Head of caudate nucleus (tissue), 42 donors: ENCODE results near the gene GNAT1.

Source experiments
- DNase-seq, 42 donors: peaks; one replicate each; pipeline versions ENCODE4 v3.0.0 to v3.0.0-alpha.2; 2020 to 2021; ENCODE audit warnings: mixed read lengths in 7 of 42
- intact Hi-C: fragments of 100-400 bp; cut with DNase I; formaldehyde crosslinking; loops from one replicate; pipeline ENCODE4 v1.15.0; 2022

Gene GNAT1

DNA sequence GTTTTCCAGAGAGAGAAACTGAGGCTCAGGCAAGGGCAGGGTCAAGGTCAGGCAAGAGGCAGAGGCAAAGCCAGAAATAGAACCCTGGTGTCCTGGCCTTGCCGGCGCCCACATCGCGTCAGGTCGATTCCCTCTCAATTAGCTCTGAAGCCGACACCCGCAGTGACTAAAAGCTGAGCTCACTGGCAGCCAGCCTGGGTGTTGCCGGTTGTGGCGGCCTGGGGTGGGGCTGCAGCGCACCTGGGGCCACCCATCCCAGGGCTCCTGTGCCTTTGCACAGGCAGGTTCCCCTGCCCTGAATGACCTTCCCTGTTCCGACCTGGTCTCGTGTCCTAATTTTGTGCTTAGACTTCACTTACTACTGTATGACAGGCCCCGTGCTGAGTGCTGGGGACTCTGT, 30.1 kb upstream of the GNAT1 start:
- intact Hi-C loops: no loop called here
- no peak for DNase-seq

- intact Hi-C loops: no loop called here
- DNase-seq: no peak
These were observed 29.2 kb upstream of the GNAT1 start for GRCh38 chr3:50162034-50162883.

DNA sequence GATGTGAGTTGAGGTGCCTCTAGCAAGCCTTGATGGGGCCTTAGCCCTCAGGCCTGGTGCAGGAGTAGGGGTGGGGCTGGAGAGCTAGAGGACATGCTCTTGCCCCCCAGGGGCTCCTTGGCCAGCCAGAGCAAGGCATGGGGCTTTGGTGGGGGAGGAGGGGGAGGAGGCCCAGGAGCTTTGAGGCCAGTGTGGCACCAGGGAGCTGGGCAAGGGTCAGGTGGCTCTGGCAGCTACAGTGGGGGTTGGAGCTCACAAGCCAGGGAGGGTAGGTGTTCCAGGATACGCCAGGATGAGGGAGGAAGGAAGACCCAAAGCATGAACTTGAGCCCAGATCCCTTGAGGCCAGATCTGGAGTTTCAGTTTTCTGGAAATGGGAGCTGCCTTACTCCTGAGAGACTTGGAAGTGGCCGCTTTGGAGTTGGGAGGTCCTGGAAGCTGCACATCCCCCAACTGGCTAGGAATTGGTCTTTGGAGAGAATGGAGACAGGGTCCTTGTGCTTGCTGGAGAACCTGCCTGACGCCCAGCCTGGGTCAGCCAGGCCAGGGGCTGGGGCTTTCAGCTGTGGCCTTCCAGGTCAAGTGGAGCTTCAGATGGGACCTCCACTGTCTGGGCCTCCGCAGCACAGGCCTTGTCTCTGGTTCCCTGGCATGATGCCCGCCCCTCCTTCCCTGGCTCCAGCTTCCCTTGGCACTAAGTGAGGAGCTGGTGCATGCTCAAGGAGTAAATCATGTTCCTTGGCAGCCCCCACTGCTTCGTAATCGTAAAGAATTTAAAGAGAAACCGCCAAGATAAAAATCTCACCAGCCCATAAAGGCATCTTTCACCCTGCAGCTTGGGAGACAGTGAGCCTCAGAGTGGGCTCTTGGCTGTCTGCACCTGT, 27.6 kb upstream of the GNAT1 start:
- intact Hi-C loops: no loop called here
- peak in 30 of 42 donors; percentile 10 to 74 (median 42) for DNase-seq

DNA sequence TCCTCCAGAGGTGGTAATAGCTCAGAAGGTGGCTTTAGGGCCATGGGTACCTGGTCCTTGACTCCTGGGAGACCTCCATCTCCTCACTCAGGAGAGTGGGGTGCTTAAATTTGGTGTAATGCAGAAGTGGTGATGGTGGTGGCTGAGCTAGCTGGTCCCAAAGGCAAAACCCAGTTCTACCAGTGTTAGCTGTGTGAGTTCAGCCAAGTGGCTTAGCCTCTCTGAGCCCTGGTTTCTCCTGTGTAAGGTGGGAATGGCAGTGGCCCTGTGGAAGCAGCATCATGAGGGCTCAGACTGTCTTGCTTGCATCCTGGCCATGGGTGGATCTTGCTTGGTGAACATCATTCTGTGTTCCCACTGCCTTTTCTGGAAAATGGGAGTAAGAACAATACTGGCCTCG, 26.9 kb upstream of the GNAT1 start:
- no peak for DNase-seq
- intact Hi-C loops: no loop called here

GRCh38 chr3:50164984-50165909, 26.2 kb upstream of the GNAT1 start:
- peak in 33 of 42 donors; percentile 12 to 74 (median 46) for DNase-seq
- intact Hi-C loops: no loop called here

DNA sequence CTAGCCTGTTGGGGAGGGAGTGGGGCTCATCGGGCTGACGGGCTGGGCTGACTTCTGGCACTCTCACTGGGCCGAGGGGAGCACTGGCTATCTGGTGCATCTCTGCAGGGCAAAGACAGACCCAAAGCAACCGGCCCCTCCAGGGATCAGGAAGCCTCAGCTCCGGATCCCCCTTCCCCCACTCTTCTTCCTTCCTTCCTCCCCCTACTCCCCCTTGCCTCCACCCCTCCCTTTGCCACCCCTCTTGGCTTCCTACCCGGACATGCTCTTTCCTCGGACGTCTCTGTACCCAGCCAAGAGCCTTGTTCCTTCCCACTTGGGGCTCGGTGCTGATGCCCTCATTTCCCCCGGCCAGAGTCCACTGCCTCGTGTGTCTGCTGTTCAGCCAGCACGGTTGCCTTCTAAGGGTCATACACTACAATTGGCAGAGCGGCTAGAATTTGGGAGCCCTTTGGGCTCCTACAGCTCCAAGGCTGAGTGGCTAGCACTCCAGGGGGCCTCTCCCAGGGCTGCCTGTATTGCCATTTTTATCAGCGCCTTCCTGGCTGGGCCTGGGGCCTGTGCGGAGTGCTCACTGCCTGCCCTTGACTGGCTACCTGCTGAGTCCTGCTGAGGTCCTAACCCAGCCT, 25.4 kb upstream of the GNAT1 start:
- intact Hi-C loops: no loop called here
- DNase-seq: peak in 15 of 42 donors; percentile 13 to 57 (median 40)

DNA sequence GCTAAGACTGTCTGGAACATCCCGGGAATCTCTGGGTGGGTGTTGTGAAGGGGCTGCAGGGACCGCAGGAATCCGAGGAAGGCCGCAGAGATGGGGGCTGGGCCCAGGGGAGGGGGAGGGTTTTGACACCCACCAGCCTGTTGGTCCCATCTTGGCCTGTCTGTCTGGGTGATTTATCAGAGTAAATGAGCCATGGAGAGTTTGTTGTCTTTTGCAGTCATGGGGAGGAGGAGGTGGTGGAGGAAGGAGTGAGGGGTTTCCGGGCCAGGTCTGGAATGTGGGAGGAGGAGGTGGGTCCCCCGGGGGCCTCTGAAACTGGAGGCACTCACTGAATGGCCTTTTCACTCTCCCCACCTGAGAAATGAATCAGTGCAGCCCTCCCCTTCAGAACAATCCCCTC, 24.8 kb upstream of the GNAT1 start:
- DNase-seq: no peak
- intact Hi-C loops: no loop called here

DNA sequence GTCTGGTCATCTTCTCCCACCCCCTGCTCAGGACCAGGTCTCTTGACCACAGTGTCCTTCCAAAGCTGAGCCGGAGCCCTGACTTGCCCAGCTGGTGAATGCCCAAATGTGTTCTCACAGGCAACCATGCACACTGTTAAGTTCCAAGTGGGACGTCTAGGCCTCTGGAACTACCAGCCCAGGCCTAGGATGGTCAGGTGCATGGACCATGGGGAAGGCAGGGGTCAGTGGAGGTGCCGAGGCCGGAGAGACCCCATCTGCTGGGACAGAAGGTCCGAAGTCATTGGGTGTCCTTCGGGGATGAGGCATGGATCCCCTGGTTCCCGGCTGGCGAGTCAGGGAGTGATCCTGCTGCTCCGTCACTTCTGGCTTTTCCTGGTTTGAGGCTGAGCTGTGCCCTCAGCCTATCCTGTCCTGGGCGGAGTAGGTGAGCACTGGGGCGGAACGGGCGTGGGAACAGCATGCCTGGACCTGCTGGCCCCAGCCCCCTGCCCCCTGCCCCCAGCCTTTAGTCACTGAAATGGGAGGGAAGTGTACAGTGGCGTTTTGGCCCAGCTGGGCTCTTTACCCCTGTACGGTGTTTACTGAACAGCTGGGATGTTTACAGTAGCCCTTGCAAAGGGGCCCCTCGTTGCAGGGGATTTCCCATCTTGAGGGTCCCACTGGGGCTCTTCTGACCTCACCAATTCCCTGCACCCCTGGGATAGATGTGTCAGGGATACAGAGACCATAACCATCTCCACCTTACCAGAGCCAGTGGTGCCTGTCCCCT, 24.2 kb upstream of the GNAT1 start:
- intact Hi-C loops: no loop called here

GRCh38 chr3:50167841-50168209, 23.6 kb upstream of the GNAT1 start:
- intact Hi-C loops: no loop called here
- DNase-seq: no peak

More for the DNA sequence above, 24.2 kb upstream of the GNAT1 start:
- no peak for DNase-seq

- intact Hi-C loops: no loop called here
These were observed 23.0 kb upstream of the GNAT1 start for GRCh38 chr3:50168388-50168787.

DNA sequence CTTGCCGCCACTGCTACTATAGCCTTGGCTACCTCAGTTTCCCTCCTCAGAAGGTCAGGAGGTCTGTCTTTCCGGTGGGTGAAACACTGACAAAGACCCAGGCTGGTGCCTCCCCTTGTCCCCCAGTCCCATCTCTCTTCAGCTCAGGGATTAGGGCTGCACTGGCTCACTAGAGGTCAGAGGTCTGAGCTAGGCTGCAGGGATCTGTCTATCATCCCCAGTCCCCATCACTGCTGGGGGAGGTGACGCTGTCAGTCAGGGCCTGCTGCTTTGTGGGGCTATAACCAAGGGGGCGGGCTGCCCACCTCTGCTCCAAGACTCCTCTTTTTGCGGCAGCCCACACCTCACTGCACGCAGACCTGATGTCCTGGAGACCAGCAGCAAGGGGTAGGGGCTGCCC, 22.6 kb upstream of the GNAT1 start:
- DNase-seq: no peak
- intact Hi-C loops: no loop called here

More at GRCh38 chr3:50168388-50168787, 23.0 kb upstream of the GNAT1 start:
- DNase-seq: no peak

GRCh38 chr3:50169232-50169832, 22.1 kb upstream of the GNAT1 start:
- no peak for DNase-seq
- intact Hi-C loops: no loop called here

DNA sequence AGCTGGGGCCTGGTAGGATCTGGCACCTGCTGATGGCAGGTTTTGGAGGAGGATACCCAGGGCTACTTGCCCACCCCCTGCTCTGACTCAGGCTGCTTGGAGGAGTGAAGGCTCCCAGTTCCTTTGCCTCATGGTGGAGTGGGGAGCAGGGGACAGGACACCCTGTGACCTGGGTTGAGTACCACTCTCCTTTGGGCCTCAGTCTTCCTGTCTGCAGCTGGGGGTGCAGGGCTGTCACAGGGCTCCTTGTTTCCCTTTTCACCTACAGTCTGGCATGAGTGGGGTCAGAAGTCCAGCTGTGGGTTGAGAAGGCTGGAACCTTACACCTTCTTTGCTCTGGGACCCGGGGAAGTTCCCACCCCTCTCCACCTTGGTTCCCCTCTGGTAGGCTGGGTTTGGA, 21.6 kb upstream of the GNAT1 start:
- DNase-seq: no peak
- intact Hi-C loops: no loop called here

- intact Hi-C loops: no loop called here
These were observed 20.7 kb upstream of the GNAT1 start for GRCh38 chr3:50170689-50171088.

GRCh38 chr3:50171540-50172301, 19.7 kb upstream of the GNAT1 start:
- no peak for DNase-seq
- intact Hi-C loops: no loop called here

More at GRCh38 chr3:50170689-50171088, 20.7 kb upstream of the GNAT1 start:
- DNase-seq: no peak

DNA sequence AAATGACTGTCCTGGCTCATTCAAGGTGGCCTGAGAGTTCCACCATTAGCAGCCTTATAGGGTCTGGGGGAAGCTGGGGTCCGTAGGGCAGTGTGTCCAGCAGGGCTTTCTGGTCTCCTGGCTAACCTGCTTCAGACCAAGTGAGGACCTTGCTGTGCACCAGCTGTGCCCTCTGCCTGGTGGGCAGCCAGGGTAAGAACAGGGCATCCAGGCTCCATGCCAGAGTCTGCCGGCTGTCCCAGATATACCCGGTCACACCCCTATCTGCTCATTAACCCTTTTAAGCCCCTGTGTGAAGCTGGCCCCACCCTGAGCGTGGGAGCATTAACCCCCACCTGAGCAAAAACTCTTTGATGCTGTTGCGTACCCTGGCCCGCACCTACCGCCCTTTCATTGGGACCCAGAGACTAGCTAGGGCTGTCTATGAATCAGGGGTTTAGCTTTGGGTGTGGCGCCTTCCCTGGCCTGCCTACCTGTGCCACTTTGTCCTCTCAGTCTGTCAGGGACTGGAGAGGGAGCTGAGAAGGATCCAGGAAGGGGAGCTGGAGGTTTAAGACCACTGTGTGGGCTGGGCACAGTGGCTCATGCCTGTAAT, 18.7 kb upstream of the GNAT1 start:
- intact Hi-C loops: no loop called here
- DNase-seq: no peak
